Measurements from ENCODE around the gene TMEM255A.

DNA sequence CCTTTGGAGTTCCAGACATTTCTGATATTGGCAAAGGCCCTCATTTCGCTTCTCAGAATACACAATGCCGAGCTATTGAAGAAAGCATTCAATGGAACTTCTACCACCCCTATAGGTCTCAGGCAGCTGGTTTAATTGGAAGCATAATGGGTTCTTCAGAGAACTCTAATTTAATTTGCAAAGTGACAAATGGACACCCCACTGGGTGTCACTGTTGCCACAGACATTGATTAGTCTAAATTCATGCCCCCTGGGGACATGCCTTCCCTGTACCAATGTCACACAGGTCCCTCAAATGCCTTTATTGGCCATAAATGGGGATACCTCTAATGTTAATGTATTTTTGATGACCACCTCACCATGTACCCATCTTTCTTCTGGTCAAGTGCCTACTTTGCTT is 22.9 kb upstream of the TMEM255A start:
- TF ChIP-seq, protein P1, sequence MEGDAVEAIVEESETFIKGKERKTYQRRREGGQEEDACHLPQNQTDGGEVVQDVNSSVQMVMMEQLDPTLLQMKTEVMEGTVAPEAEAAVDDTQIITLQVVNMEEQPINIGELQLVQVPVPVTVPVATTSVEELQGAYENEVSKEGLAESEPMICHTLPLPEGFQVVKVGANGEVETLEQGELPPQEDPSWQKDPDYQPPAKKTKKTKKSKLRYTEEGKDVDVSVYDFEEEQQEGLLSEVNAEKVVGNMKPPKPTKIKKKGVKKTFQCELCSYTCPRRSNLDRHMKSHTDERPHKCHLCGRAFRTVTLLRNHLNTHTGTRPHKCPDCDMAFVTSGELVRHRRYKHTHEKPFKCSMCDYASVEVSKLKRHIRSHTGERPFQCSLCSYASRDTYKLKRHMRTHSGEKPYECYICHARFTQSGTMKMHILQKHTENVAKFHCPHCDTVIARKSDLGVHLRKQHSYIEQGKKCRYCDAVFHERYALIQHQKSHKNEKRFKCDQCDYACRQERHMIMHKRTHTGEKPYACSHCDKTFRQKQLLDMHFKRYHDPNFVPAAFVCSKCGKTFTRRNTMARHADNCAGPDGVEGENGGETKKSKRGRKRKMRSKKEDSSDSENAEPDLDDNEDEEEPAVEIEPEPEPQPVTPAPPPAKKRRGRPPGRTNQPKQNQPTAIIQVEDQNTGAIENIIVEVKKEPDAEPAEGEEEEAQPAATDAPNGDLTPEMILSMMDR (conservative IDR thresholded peaks at IDR 0.05 in 1 of 2, IDR thresholded peaks at IDR 0.05 in 1 of 2; ENCODE audit: low read depth in 1 of 2, low read length in 2 of 2): no peak
- no peak for TF ChIP-seq EZH2 (IDR thresholded peaks at IDR 0.05; ENCODE audit: low read length, missing control alignments)

Data from fibroblast of lung (primary cell).